T-helper 2 cell treated with Interferon-gamma antibody and Interleukin-4, amounts not matched to agents 100 ng/mL and 5 ng/mL, for 36 hours (primary cell): ENCODE data around the gene PRKCH. TPM values are rescaled to one million over a fixed set of nuclear protein-coding genes. Genes with fewer than 3 reads are reported as not detected.

Source experiments
- intact Hi-C: fragments of 100-400 bp; cut with micrococcal nuclease; formaldehyde crosslinking; loops from one replicate; pipeline ENCODE4 v1.15.1; 2023
- total RNA-seq: library from RNA; stranded (reverse); gene quantifications from 2 replicates; pipeline ENCODE4 v1.2.3, GENCODE V29; 2022

The PRKCH gene
- total RNA-seq, 1 donor from 2014 or later: 169 TPM

DNA sequence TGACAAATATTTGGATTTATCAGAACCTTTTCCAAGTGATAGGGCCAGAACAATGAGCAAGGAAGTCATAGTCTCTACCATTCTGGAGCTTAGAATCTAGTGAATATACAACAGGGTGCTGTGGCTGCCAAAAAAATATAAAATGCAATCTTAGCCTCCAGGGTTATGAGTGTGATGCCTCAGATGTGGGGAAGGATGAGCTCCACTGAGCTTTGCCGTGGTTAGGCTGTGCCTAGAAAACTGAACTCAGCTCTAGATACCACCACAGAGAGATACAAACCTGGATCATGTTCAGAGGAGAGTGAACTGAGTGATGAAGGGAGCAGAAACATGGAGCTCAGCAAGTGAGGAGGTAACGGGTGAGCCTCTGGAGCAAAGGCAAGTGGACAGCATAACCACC is 235.9 kb downstream of the PRKCH start:
- intact Hi-C loops: no loop called here

DNA sequence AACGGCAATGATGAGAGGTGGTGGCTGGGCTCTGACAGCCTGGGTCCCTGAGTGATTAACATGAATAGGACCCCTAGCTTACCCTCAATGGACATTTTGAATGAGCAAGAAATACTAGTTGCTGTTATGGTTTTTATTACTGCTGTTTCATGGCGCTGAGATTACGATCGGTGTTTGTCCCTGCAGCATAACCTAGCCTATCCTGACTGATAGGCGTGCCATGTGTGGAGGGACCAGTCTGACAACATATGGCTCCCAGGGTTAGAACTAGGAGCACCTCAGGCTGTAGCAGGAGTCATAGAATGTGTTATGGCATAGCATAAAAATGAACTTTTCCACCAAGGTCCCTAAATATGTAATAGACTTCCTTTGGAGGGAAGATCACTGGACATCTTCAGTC is 236.5 kb downstream of the PRKCH start:
- intact Hi-C loops: no loop called here

DNA sequence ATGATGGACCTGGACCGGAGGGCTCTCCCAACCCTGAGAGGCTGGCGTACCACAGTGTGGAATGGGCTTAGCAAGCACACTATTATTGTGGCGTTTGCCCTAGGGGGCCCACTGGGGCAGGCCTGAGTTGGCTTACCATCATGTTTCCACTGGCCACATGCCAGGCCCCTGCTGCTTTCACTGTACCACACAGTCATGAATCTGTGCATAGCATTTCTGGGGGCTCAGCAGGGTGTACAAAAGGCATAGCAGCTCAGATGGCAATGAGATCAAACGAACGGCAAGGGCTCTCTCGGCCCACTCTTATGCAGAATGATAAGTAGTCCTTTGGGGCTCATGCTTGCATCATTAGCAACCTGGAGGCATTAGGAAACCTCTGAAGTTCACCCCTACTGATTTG is 236.9 kb downstream of the PRKCH start:
- intact Hi-C loops: no loop called here

DNA sequence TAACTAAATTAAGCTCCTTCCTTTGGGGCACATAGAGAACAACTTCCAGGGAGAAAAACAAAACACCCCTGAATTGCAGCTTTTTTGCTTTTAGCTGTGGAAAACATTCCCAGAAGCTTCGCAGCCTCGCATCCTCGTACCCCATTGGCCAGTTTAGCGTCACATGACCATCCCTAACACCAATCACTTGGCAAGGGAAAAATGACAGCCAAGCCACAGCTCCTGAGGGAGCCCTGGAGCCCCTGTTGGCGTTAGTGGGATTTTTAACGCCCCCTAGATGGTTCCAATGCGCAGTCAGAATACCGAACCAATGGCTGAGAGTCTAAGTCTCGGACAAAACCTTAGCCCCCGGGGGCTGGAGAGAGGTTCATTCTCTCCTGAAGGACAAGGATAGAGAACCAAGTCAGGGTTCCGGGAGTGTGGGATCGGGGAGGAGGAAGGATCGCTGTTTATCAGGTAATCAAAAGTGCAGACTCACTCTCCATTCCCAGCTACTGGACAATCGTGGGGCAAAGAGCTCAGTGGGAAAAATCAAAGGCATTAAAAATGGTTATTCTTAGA is 238.3 kb downstream of the PRKCH start:
- intact Hi-C loops: no loop called here

DNA sequence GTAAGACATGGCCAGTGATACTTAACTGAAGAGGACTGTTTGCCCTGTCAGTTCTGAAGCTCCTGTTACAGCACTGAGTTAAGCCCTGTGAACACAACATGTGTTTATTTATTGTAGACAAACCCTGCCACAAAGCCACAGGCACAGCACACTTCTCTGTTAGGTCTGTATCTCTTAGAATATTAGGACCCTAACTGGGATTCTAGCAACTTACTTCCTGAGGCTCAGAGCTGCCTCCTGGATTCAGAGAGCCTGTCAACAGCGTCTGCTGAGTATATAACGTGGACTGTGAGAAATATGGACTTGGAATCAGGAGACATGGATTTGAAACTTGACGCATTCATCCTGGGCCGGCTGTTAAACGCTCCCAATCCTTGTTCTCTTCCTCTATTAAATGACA is 238.9 kb downstream of the PRKCH start:
- intact Hi-C loops: no loop called here

DNA sequence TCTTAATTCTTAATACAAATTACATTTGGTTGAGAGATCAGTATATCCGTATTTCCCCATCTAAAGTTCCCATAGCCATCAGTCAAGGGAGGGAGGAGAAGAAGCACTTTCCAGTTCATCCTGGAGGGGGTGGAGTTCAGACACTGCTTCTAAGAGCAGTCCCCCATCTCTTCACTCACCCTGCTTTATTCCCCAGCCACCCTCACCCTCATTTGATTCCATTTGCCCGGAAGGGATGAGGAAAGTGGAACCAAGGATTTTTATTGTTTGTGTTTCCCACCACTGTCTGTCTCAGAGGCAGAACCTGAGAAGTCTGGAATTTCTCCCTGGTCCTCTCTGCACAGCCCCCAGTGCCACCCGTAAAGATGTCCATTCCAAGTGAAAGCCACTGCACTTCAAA is 239.7 kb downstream of the PRKCH start:
- intact Hi-C loops: no loop called here

DNA sequence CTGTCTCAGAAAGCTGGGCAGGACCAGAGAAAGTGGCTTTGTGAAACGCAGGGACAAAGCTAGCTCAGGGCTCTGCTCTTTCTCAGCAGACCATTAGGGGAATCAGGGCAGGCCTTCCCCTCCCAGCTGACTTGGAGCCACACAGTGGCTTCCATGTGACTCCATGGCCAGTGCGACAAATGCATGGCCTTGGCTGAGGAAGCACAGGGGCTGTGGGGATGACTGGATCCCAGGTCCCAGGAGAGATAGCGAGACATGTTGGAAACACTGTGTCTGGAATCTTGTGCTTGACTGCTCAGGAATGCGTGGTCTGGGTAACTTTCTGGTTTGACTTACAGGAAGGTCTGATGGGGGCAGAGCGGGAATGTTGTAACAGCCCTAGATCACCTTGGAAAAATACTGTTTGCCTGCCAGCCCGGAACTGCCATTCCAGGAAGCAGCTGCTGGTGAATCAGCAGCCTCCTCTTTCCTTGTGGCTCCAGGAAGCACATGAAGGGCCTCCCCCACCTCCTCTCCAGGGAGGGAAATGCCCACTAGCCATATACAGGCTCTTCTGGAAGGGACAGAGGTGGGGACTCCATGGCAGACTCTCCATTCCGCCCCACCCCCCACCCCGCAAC is 240.4 kb downstream of the PRKCH start:
- intact Hi-C loops: no loop called here

DNA sequence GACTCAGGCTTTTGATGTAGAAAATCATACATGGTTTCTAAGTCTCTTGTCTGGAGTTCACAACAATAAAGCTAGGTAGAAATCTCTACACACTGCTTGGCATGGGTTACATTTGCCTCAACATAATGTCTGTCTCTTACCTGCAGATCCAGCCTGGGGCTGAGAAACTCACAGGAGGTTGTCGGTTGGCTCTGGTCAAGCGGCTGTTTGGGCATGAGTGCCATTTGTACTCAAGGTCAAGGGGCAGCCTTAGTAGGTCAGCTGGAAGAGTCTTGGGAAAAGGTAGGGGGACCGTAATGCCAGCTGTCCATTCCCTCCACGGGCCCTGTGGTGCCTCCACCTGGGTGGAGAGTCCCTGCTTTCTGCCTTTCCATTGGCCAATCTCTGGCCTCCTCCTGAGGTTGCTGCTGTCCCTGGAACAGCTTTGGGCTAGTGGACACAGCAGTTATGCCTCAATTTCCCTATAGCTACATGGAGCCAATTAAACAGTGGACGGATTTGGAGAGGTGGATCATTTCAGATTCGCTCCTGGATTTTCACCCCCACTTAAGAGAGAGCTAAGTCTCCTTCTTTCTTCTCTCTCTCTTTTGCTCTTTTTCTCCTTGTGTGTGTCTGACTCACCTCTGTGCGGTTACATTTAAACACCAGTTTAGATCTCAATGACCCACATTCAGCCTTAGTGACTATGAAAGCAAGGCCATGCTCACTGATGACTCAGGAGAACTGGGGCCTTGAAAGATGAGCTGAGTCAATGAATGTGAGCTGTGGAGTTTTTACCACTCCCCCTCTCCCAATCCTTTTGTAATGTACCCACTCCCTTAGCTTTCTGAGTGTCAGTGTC is 241.2 kb downstream of the PRKCH start:
- intact Hi-C loops: no loop called here

DNA sequence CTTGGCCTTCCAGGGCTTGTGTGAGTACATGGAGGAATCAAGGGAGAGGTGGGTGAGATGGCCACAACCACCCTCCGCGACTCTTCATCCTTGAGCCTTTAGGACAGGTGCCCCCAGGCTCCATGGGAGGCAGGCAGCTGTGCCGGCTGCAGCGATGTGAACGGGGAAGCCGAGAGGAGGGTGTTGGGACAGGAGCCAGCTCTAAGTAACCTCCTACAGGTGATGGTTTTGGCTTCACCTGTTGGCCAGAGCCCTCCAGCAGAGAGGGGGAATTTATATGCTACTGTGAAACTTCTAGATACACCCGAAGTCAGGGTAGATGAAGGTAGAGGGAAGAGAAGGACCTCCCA is 241.8 kb downstream of the PRKCH start:
- intact Hi-C loops: no loop called here

DNA sequence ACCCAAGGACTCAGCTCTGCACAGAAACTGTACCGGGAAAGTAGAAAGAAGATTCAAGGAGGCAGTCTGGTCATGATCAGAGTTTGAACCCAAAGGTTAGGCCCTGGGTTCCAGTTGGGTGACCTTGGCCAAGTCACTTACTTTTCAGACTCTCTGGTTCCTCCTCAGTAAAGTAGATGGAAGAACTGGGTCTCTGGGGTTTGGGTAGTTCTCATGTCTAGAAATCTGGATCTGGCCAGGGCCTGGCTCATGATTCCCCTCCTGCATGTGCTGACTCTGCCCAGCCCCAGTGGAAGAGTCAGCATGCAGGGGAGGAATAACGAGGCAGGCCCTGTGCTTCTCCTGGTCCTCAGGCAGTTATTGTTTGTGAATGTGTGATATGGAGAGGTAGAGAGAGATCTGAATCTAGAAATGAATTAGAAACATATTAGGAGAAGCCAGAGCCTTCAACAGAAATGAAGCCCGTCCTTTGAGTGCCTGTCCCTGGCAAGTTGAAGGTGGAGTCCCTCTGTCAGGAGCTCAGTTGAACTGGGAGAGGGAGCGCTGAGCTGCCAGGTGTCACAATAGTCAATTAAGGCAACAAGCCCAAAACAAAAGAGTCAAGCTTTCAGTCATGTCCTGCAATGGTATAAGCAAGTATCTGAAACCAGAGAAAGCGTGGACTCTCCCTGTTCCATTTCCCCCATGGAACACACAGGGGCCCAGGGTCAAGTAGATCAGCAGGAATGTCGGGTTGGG is 242.7 kb downstream of the PRKCH start:
- intact Hi-C loops: no loop called here

DNA sequence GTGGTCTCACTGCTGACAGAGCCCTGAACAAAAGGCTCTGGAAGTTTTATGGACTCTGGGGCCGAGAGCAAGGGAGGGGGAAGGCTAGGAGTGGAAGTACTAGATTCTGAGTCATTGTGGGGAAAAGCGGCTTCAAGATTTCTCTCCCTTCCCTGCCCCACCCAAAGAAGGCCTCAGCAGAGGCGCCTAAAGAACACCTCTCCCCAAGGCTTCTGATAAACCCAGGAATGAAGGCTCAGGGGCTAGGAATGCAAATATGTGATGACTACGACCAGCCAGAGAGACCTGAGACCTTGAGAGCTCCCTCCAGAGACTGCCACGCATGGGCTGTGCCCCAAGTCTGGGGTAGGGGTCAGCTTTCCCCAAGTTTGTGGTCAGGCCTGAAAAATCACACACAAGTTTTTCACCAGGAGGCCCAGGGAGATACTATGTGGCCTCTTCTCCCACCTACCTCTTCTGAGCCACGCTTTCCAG is 243.3 kb downstream of the PRKCH start:
- intact Hi-C loops: loop anchor here (5.0 kb wide), 1 partner anchor 37 kb away; no protein-coding TSS in a partner anchor

DNA sequence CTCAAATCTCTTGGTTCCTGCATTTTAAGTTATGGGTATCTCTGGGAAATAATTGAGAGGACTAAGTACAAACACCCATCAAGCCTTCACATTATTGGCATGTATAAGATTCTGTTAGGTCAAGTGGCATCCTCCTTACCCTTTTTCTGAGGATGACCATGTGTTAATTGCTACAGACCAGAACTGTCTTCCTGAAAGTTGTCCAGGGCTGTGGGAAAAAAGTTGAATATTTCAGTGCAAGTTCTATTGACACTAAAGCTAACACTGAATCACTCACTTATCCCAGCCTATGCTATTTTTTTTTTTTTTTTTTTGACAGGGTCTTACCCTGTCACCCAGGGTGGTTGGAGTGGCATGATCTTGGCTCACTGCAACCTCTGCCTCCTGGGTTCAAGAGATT is 243.8 kb downstream of the PRKCH start:
- intact Hi-C loops: loop anchor here (5.0 kb wide), 1 partner anchor 38 kb away; no protein-coding TSS in a partner anchor

DNA sequence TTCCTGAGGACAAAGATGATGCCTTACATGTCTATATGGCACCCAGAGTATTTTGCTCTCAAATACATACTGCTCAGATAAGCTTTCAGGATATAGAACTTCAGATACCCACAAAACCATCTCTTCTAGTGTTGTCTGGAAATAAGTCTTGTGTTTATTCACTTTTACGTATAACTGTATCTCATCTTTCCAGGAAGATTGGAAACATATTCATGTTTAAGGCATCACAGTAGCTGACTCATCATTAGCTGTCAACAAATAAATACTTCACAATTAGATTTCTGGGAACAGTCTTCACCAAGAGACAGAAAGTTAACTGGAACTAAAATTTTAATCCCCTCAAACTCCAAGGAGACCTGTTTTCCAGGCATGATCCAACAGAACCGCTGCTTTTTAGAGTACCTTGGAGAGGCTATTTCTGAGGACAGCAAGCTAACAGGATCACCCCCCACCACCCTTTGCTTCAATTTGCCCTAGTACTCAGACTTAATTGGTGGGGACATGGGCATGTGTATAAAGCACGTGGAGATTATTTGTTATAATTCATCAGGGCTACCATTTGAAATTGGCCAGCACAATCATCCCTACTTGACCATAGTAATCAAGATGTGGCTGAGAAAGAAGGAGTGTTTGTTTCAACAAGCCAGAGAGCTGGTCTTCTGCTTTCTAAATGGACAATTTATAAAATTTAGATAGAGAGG is 244.6 kb downstream of the PRKCH start:
- intact Hi-C loops: loop anchor here (5.0 kb wide), 1 partner anchor 39 kb away; no protein-coding TSS in a partner anchor

DNA sequence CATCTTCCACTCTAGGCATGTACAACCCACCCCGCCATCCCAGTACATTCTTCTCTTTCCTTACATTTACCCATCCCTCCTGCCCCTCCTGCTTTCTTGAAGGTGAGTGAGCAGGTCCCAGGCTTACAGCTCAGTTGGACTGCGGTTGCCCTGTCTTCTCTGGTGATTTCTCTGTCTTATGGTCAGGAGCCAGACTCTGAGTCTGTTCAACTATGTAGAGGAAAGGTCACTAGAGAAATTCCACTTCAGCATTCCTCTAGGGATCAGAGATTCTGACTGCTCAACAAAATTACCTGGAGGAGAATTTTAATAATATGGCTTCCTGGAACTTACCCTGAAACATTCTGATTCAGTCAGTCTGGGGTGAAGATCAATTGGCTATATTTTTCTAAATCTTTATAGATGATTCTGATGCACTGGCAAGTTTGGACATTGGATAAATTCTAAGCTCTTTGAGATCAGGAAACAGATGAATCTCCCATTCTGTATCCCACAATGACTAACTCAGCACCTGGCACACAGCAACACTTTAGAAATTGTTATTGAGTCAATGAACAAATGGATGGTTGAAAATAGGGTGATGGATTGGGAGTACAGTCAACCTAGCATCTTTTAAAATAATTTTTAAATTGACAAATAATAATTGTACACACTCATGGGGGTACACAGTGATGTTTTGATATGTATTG is 245.3 kb downstream of the PRKCH start:
- intact Hi-C loops: loop anchor here (5.0 kb wide), 1 partner anchor 39 kb away; no protein-coding TSS in a partner anchor

DNA sequence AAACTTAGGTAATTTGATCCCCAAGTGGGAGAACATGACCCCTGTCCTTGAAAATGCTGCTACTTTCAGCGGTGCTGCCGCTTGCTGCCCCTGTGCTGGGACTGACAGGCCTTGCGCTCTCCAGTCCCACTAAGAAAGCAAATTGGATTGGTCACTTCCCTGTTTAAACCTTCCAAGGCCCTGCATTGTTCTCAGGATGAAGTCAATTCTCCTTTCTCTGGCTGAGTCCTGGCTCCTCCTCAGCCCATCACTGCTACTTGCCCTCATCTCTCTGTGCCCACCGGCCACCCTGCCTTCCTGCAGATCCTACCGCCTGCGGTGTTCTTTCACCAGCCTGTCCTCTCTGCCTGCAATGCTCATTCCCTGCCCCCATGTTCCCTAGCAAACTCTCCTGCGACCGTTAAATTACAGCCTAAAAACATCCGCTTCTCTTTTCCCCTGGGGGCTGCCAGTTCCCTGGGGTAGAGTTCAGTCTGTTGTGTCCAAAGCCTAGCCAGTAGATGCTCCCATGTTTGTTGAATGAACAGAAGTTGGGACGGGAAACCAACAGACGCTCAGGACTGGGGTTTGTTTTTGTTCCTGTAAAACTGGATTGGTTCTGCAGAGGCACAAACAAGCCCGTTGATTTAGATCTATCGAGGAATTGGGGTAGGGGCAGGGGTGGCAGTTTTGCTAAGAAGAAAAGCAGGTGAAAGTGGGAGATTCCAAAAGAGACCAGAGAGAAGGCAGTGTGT is 246.6 kb downstream of the PRKCH start:
- intact Hi-C loops: loop anchor here (2.0 to 5.0 kb wide), 2 partner anchors 41 to 95 kb away; no protein-coding TSS in a partner anchor

DNA sequence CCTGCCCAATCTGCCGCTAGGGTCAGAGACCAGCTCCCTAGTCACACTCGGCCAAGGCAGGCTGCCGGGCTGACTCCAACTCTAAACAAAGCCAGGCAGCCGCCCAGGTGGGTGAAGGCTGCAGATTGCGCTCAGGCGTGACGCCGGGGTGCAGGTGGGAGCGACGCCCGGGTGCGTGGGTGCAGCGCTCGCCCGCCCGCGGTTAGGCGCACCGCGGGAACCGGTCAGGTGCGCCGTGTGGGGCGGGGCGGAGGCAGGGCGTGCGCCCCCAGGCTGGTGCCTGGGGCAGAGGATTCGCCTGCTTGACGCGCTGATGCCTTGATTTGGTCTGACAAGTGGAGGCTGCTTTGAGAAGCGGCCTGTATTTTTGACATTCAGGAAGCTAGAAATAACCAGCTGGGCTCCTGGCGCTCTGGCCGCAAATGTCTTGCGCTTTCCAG is 247.2 kb downstream of the PRKCH start:
- intact Hi-C loops: loop anchor here (2.0 to 5.0 kb wide), 2 partner anchors 41 to 94 kb away; no protein-coding TSS in a partner anchor

DNA sequence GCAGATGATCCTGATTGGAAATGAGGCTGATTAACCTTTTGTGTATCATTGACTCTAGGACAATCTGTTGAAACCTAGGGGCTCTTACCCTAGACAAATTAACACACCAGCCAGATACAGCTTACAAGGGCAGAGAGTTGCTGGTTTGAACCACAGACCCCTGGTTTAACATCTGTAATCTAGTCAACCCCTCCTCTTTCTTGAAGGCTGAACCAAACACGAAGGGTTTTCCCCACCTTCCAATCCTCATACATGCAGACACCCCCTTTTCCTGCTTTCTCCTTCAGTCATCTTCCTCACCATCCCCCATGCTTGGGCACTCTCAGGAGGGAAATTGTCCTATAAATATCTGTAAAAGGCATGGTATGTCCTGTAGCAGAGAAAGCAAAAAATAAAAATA is 247.9 kb downstream of the PRKCH start:
- intact Hi-C loops: loop anchor here (2.0 to 5.0 kb wide), 2 partner anchors 42 to 93 kb away; no protein-coding TSS in a partner anchor

DNA sequence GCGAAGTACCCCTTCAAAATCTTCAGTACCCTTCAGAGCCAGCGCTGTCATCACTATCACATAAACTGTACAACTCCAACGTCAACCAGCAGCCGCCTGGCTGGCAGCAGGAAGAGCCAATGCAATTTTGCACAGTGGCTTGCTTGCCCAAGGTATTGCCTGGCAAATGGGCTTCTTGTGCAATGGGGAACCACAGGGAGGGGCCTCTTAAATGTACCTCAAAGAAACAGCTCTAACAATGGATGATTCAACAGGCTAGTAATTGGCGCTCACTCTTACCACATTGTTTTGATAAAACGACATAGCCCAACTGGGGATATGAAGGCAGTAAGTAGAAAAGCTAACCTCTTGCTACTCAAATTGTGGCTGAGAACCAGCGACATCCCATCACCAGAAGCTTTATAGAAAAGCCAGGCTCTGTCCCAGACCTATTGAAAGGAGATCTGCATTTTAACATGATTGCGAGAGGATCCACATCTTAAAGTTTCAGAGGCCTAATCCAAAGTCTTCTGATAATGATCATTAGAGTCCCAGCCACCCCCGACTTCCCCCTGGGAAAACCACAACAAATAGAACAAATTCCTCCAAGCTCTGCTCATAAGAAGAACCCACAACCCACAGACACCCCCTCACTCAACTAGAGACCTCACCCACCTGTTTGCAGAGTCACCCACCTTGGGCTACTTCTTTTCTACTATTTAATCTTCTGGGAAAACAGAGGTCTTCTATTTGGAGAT is 248.6 kb downstream of the PRKCH start:
- intact Hi-C loops: loop anchor here (2.0 to 5.0 kb wide), 3 partner anchors 43 to 98 kb away; no protein-coding TSS in a partner anchor
